Fibroblast of skin of back (primary cell): ENCODE data around the gene LCE3A. TPM values are rescaled to one million over a fixed set of nuclear protein-coding genes. Genes with fewer than 3 reads are reported as not detected.
"Not testable (repeated sequence)": the region's sequence is repeated elsewhere in the genome, so short reads cannot be mapped to it uniquely, and the experiment has no call there.

Source experiments
- DNase-seq: peaks from one replicate; pipeline ENCODE4 v3.0.0-alpha.2; 2013
- polyA plus RNA-seq, 2 experiments: library from polyadenylated mRNA; unstranded; fragments of 120-200 nt; gene quantifications; one replicate each; pipeline ENCODE4 v1.2.1, GENCODE V29; 2013; ENCODE audit not compliant: insufficient read length in 2 of 2

The LCE3A gene, protein sequence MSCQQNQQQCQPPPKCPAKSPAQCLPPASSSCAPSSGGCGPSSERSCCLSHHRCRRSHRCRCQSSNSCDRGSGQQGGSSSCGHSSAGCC
- polyA plus RNA-seq (2013, experiment 1 of 2; ENCODE audit: insufficient read length) = not detected
- not detected for polyA plus RNA-seq (2013, experiment 2 of 2; ENCODE audit: insufficient read length)

DNA sequence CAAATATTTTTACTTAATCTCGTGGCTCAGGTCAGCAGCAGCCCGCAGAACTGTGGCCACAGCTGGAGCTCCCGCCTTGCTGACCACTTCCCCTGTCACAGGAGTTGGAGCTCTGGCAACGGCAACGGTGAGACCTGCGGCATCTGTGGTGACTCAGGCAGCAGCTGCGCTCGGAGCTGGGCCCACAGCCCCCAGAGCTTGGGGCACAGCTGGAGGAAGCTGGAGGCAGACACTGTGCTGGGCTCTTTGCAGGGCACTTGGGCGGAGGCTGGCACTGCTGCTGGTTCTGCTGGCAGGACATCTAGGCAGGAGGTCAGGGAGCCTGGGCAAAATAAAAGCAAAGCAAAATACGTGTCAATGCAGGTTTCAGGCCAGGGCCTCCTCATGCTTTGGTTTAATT is at the start of gene LCE3A:
Gene LCE3A, minus strand, starts transcription at position 301 of the 400 bp plus-strand sequence. Its CDS starts 0 bp downstream, at position 301.
- no peak for DNase-seq

DNA sequence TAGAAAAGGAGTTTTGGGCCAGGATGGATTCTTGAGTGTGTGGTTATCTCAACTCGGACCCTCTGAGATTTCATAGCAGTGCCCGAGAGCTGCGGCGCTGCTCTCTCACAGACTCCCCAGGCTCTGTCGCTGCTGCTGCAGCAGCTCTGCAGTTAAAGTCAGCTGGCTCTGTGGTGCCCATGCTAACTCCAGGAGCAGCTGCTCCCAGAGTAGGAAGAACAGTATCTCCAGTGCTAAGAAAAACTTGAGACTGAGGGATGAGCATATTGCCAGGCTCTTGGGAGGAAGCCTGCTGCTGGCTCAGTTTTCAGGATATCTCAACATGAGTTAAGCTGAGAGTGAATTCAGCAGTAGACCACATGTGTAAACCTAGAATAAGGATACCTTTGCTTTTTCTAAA is 44.7 kb upstream of the LCE3A start:
- no peak for DNase-seq

DNA sequence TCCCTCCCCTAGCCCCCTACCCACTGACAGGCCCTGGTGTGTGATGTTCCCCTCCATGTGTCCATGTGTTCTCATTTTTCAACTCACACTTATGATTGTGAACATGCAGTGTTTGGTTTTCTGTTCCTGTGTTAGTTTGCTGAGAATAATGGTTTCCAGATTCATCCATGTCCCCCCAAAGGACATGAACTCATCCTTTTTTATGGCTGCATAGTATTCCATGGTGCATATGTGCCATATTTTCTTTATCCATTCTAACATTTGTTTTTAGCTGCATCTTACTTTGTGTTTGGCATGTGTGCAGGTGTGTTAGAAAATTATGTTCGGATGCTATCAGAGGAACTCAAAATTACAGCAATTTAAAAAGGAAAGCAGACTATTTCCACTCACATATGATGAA is 43.3 kb upstream of the LCE3A start:
- not testable (repeated sequence) for DNase-seq

DNA sequence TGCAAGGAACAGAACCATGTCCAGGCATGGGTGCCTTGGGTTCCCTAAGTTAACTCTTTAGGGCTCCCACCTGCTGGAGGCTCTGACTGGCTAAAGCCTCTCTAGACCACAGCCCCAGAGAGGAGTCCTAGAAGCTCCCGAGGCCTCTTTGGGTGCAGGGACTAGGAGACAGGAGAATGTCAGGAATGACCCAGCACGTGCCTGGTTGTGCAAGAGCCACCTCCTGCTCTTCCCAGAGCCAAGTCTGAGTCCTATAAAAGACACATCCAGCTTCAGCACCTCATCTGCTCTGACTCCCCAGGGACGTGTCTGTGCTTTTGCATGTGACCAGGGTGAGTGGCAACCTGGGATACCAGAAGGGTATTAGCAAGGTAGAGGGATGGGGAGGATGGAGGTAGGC is 40.2 kb upstream of the LCE3A start, which contains the start of gene LCE2D:
Gene LCE2D, plus strand, starts transcription at position 283 of the 400 bp plus-strand sequence. CDS start 726 bp downstream, outside the sequence.
- DNase-seq = no peak

DNA sequence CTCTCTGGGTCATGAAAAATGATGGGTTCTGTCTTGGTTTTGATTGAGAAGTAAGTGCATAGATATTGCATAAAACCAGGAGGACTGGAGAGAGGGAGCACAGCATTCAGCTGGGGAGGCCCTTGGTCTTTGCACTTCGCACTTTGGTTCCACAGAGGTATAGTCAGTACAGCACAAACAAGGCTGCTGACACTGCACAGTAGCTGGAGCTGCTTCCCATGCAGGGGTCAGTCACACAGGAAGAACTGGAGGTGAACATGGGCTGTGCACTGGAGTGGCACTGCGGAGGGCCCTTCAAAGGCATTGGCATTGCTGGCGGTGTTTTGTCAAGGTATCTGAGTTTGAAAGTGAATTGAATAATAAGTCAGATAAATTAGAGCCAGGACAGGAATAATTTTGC is 35.7 kb upstream of the LCE3A start:
- DNase-seq = no peak

DNA sequence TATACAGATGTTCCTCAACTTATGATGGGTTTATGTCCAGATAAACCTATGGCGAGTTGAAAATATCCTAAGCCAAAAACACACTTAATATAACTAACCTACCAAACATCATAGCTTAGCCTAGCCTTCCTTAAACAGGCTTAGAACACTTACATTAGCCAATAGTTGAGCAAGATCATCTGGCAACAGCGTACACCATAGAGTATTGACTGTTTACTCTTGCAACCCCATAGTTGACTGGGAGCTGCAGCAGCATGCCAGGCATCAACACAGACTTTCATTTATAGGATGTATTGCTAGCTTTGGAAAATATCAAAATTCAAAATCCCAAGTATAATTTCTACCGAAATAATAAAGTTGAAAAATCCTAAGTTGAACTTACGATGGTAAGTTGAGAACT is 34.8 kb upstream of the LCE3A start:
- no peak for DNase-seq

DNA sequence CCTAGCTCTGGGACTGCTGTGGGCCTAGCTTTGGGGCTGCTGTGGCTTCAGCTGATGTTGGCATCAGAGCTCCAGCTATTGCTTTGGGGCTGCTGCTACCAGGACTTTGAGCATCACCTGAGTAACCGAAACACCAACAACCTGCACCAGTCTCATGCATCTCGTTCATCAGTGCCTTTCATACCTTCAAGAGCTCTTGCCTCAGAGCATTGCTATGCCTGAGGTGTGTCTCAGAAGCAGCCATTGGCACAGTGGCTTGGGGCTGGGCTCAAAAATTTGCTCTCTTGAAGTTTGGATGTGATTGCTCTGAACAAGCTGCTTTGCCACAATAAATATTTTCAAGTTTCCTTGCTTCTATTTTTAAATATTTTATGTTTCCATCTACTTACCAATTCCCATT is 33.6 kb upstream of the LCE3A start:
- DNase-seq = no peak

DNA sequence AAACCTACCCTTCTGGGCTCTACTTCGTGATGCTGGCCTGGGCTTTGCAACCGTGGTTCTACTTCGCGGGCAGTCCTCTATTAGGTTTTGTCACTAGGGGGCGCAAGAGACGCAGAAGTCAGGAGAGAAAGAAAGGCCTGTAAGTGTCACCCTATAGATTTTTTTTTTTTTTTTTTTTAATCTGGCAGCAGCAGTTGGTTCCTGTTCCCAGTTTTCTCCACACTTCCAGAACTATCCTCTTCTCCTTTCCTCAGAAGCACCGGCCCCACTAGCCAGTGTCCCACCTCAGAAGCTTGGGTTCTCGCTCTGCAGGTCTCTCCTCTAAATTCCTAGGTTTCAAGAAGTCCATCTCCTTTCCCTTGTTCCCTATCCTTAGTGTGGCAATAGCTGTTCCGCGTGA is 31.2 kb upstream of the LCE3A start:
- peak; percentile 48 for DNase-seq

DNA sequence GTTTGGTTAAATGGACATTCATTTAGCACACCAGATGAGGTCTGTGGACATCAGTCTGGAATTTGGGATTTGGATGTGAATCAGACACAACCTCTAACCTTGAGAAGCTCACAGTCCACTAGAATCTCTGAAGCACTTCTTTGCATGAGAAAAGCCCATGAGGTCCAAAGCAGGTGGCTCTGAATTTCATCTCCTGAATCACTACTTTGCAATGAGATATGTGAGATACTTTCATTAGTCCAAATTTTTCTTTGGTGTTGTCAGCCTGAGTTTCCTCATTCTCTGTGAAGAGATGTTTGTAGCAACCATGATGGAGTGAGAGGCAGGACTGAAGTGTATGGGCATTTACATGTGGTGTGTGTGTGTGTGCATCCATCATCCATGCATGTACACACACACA is 23.8 kb upstream of the LCE3A start:
- DNase-seq = no peak

DNA sequence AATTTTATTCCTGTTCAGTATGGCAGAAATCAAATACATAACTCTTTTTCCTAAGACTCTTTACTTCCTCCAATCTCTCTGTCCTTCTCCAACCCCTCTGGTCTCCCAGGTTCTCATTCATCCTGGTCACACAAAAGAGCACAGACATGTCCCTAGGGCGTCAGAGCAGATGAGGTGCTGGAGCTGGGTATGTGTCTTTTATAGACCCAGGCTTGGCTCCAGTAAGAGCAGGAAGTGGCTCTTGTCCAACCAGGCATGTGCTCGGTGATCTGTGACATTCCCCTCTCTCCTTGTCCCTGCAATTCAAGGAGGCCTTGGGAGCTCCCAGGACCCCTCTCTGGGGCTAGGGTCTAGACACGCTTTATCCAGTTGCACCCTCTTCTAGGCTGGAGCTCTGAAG is 22.2 kb upstream of the LCE3A start:
- no peak for DNase-seq

DNA sequence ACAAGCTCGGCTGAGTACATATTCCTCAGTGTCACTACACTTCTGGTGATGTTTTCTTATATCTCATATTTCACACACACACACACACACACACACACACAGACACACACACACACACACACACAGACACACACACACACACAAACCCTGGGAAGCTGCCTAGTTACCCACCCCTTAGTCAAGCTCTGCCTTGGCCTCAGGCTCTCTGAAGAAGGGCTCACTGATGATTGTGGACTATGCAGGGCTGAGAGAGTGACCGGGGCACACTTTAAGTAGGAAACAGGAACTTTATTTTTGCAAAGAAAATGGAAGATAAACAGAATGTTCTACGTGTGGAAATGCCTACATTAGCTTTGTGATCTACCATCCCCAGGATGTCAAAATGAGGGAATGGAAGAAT is 21.0 kb upstream of the LCE3A start:
- DNase-seq = no peak

DNA sequence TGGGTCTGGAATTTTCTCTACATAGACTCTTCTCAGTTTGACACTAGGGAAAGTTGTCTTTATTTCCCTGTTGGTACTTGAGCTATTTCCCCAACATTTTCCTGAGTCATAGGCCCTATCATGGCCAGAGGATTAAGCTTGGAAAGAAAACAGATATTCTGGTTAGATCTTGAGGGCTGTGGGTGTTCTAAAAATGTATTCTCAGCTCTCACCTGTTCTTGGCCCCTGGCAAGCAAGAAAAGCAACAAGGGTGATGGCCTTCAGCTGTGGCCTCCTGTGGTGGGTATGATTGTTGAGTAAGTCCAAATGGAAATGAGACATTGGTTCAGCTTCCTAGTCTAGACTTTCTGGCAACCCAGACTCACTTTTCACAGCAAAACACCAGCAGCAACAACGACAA is 17.4 kb upstream of the LCE3A start:
- DNase-seq = no peak

DNA sequence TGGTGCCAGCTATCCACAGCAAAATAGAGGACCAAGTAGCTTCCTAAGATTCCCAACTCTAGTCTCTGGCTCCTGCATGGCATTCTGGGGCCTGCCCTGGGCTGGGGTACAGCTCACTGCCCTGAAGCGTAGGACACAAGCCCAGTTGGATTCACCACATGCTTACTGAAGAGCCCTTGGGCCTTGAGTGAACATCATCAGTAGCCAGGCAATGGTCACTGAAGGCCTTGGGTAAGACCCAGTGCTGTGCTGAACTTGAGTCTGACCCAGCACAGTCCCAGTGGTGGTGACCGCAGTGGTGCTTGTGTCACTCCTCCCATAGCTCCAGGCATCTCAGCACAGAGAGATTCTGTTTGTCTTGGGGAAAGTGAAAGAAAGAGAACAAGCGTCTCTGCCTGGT is 7.7 kb upstream of the LCE3A start:
- no peak for DNase-seq

DNA sequence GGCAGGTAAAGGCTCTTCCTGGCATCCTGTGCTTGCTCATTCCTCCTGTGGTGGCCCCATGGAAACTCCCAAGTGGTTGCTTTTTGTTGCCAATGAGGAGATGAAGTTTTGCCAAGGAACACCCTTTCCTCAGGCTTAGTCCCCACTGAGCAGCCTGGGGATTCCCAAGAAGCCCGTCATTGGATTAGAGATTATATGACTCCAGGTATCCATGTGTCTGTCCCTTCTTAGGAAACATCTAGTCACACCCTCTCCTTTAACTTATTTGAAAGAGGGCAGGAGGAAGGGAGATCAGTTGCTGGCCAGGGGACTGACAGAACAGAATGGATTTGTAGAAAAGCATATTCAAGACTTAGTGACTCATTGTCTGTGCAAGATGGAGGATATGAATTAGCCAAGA is 3.8 kb upstream of the LCE3A start:
- DNase-seq = no peak

DNA sequence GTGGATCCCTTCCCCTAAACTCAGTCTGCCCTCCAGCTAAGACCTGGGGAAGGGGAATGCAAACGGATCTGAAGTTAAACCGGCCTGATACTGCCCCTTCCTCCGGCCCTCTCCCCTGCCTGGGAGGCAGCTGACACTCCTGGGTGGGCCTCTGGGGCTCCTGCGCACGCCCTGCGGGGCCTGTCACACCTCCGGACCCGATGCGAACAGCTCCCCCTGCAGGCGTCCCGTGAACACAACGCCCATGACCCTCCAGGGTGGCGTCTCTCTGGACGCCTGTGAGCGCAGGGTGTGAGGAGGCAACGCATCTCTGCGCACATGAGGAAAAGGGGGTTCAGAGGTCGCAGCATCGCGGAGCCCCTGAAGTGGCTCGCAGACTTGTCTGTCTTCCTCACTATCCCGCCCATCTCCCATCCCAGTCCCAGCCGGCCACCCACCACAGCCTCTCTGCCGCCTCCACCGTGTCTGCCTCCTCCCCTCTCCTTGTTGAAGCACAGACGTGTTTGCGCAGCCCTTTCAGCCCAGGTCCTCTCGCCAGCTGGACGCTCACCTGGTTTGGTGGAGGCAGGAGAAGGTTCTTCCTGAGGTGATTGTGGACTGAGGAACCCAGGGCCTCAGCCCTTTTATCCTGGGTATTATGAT is 421 bp upstream of the LCE3A start:
- no peak for DNase-seq

DNA sequence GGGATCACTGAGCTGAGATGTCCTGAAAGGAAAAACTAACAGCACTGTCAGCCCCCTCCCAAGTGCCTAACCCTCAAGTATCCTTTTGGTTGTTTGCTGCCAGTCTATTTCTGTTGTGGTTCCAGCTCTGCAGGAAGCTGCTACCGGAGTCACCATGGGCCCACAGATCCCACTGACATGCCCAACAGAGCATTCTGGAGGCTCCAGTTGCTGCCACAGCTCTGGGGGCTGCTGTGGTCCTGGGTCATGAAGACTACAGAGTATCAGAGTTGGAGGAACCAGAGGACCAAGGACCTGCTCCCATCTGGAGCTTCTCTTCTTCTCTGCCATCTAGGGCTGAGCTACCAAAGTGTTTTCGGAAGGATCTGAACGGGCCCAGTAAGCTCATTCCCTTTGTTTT is 910 bp downstream of the LCE3A start:
- DNase-seq = no peak

DNA sequence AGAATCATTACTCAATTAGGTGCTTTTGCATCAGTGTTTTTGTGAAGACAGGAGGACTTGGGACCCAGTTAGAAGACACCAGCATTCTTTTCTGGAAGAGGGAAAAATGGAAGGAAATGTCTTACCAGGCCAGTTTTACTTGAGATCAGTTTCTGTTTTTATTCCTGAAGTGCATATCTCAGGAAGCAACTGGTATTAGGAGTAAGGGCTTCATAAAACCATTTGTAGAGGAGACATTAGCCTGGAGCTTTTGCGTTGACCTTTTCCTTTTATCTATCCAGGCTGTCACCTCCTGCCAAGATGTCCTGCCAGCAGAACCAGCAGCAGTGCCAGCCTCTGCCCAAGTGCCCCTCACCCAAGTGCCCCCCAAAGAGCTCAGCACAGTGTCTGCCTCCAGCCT is 9.4 kb downstream of the LCE3A start, which contains the start of gene LCE3B:
Gene LCE3B, plus strand, starts transcription at position 301 of the 400 bp plus-strand sequence. Its CDS starts 0 bp downstream, at position 301.
- no peak for DNase-seq

DNA sequence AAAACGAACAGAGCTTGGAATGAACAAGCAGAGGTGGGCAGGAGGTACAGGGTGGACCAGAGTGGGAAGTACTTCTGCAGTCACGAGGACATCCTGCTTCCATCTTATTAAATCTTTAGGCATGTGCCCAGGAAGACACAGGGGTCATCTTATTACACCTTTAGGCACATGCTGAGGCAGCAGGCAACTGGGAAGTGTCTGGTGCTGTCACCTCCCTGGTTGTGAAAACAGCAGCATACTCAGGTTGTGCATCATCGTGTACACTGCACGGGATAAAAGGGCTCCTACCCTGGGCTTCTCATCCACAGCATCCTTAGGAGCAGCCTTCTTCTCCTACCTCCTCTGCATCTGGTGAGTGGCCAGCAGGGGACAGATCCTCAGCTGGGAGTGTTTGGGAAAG is 23.0 kb downstream of the LCE3A start, which contains the start of gene LCE3C:
Gene LCE3C, plus strand, starts transcription at position 301 of the 400 bp plus-strand sequence. CDS start 498 bp downstream, outside the sequence.
- no peak for DNase-seq

DNA sequence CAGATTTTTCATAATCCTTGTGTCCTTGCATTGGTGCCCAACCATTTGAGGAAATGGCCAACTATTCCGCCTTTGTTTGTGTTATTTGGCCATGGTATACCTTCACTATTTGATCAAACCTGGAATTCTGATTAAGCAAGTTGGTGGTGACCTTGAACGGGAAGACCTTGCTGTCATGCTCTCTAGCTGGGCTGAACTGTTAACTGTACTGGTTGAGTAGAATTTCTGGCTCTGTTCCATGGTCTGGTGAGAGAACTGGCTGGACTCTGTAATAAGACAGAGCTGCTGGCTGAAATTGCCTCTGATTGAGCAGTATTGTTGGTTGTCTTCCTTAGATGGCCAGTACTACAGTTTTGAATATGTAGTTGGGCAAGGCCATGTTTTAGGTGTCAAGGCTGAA is 25.9 kb downstream of the LCE3A start:
- DNase-seq = no peak

DNA sequence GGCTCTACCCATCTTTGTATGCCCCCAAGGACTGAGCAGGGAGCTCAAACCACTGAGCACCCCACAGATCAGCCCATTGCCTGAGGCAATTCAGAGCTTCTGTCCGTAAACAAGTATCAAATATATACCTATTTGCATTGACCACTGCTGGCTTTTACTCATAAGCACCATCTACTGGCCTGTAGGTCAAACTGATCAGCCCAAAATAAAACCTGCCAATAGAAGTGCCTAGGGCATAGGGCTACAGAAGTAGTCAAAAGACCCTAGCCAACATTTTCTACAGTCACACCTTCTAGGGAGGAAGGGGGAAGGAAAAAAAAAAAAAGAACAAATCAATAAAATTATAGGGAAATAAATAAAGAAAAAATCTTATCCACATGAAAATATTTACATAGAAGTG is 37.3 kb downstream of the LCE3A start:
- DNase-seq = no peak

DNA sequence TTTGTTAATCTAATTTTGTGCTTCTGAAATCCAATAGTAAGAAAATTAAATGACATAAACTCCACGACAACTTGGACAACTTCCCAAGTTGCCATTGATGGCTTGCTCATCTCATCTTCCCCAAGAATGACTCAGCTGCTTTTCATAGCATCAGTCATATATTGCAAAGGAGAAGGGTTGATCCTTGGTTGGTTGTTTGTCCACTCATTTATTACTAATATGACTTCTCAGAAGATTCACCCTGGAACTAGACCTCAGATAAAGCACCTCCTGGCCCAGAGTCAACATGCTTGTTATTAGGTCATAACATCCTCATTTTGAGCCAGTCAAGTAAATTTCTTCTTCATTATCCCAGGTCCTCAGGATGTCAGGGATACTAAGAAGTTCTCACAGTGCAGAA is 40.3 kb downstream of the LCE3A start:
- DNase-seq = no peak

DNA sequence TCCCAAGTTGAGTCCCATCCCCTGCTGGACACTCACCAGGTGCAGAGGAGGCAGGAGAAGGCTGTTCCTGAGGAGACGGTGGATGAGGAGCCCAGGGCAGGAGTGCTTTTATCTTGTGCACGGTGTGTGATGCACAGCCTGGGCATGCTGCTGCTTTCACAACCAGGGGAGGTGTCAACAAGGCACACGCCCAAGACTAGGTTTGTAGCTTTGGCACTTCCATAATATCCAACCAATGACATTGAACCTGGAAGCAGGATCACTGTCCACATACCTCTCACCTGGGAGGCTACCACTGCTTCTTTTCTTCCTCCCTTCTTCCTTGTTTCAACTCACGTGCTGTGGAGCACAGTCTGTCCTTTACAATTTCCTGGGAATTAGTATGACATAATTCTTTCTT is 42.5 kb downstream of the LCE3A start, which contains the start of gene LCE3D:
Gene LCE3D, minus strand, starts transcription at position 84 of the 400 bp plus-strand sequence. CDS start 580 bp downstream, outside the sequence.
- no peak for DNase-seq

DNA sequence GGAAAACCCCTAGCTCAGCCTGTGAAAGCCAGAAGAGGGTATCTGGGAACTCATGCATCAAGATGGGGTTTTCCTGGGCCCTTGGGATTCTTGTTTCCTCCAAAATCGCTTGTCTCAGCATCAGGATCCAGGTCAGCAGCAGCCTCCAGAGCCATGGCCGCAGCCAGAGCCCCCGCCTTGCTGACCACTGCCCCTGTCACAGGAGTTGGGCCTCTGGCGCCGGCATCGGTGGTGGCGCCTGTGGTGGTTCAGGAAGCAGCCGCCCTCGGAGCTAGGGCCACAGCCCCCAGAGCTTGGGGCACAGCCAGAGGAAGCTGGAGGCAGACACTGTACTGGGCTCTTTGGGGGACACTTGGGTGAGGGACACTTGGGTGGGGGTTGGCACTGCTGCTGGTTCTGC is 43.4 kb downstream of the LCE3A start:
- DNase-seq = not testable (repeated sequence)

DNA sequence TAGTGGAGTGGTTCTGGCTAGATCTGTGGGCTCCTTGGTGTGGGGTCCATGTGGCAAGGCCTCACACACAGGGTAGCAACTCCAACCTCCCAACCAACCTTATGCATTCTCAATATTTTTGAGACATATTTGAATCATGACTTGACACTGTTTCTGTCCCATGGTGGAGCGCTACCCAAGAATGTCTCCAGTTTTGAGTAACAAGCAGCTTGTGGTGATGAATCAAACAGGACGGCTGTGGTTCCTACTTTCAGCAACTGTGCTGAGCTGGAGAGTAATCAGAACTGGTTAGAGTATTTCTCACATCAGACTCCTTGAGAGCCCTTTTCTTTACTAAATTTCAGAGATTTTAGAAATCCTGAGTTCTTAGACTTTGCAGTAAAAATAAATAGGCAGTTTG is 45.7 kb downstream of the LCE3A start:
- DNase-seq = no peak
